Right ventricle myocardium inferior (tissue), 1 donor: ENCODE data around the gene SERPINA3. TPM values are rescaled to one million over a fixed set of nuclear protein-coding genes. Genes with fewer than 3 reads are reported as not detected.
A peak's percentile ranks its signal among the peaks of the same experiment; 100 is the strongest.
"Not testable (repeated sequence)": the region's sequence is repeated elsewhere in the genome, so short reads cannot be mapped to it uniquely, and the experiment has no call there.

Experiments used
- ATAC-seq: fragments of 200-7000 bp; cut with Tn5 transposase; one replicate; pipeline ENCODE4 v1.9.1; 2020; ENCODE audit warnings: mild to moderate bottlenecking, moderate library complexity
- DNase-seq: peaks from one replicate; pipeline ENCODE4 v3.0.0; 2021; ENCODE audit errors: missing footprints
- intact Hi-C: fragments of 100-400 bp; cut with DNase I; formaldehyde crosslinking; loops from one replicate; pipeline ENCODE4 v1.11.0; 2022
- total RNA-seq: library from RNA; stranded (reverse); fragmentation: NEBNext Ultra II Directional; extraction: Animal tissue kit (Norgen Biotek cat#: 25700); gene quantifications from one replicate; pipeline ENCODE4 v1.2.1, GENCODE V29; 2021
- donor health status: DM: no; HTN: yes; CAD: no; lungs with severe emphysema.

SERPINA3 gene
- total RNA-seq, 1 donor from 2014 or later, result 112 TPM

DNA sequence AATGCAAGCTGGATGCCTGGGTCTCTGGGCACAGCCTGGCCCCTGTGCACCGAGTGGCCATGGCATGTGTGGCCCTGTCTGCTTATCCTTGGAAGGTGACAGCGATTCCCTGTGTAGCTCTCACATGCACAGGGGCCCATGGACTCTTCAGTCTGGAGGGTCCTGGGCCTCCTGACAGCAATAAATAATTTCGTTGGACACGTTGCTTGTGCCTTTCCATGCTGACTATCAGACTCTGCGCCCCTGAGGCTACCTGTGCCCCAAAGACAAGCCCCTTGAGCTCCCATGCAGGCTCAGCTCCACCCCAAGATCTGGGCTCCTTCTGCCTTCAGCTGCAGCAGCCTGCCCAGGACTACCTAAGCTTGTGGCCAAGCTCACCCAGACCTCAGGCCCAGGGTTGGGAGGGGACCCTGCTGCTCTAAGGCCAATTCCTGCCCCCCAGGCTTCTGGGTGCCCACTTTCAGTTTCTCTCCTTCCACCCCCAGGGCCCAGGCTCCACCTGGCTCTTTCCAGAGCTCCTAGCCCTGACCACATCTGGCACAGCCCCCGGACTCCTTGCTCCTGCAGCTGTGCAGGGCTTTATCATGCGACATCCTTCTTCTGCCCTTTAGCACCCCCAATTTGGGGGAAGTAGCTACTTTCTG is 11.8 kb downstream of the SERPINA3 start:
- DNase-seq (no peak), ATAC-seq (no peak)
- intact Hi-C loops, result no loop called here

DNA sequence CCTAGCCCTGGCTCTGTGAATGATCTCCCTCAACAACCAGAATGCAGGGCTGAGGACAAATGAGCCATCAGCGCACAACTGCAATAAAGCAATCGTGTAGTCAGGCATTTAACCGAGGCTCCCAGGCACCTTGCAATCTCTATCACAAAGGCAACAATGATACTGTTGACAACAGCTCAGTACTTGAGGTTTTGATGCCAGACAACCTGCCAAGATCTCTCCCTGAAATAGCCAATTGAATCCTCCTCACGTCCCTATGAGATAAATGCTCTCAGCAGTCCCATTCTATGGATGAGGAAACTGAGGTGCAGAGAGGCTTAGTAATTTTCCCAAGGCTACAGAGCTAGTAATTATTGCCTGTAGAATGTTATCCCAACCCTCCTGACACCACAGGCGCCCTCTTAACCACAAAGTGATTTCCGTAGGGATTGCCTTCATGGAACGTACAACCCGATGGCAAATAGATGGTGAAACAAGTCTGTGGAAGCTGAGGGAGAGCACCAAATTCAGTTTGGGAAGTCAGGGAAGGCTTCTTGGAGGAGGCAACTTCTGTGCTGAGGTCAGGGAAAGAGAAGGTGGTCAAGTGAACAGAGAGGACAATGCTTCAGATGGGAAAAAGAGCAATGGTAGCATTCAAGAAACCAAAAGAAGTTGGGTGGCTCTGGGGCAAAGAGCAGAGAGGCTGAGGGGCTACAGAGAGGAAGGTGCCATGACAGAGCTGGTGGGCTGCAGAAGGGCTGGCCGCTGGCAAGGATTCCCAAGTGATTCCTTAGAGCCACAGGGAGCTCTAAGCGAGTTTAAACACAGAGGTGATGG is 12.6 kb downstream of the SERPINA3 start:
- DNase-seq, result no peak
- ATAC-seq, result no peak
- intact Hi-C loops, result no loop called here

DNA sequence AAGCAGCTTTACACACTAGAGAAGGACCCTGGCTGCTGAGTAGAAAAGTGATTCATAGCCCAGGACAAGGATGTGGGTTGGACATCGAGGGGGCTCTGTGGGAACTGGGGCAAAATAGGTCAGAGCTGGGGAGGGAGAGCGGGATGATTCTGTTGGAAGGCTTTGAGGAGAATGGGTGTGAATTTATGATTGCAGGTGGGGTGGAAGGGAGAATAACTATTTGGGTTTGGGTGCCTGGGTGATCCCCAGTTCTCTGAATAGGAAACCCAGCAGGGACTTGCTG is 13.1 kb downstream of the SERPINA3 start:
- ATAC-seq (no peak), DNase-seq (no peak)
- intact Hi-C loops, result no loop called here

DNA sequence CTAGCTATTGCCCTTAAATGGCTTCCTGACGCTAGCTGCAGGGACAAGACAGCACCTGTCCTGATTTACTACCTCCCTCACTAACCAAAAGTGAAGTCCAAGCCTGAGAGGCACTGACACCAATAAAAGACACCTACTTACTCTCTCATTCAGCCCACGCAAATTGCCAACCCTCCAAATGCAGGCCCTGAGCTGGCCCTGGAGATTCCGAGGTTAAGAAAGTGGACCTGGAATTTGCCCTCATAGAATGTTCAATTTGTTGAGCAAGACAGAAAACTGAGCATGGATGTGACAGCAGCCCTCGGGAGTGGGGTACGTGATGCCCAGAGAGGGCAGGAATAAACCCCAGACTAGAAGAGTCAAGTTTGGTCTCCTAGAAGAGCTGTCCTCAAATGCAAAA is 16.4 kb downstream of the SERPINA3 start:
- ATAC-seq (no peak), DNase-seq (no peak)
- intact Hi-C loops, result no loop called here

GRCh38 chr14:94630396-94630795 is 18.2 kb downstream of the SERPINA3 start:
- intact Hi-C loops, result no loop called here
- DNase-seq (no peak), ATAC-seq (no peak)

- ATAC-seq (no peak), DNase-seq (no peak)
- intact Hi-C loops, result no loop called here
Observed at GRCh38 chr14:94631050-94631449, 18.9 kb downstream of the SERPINA3 start.

DNA sequence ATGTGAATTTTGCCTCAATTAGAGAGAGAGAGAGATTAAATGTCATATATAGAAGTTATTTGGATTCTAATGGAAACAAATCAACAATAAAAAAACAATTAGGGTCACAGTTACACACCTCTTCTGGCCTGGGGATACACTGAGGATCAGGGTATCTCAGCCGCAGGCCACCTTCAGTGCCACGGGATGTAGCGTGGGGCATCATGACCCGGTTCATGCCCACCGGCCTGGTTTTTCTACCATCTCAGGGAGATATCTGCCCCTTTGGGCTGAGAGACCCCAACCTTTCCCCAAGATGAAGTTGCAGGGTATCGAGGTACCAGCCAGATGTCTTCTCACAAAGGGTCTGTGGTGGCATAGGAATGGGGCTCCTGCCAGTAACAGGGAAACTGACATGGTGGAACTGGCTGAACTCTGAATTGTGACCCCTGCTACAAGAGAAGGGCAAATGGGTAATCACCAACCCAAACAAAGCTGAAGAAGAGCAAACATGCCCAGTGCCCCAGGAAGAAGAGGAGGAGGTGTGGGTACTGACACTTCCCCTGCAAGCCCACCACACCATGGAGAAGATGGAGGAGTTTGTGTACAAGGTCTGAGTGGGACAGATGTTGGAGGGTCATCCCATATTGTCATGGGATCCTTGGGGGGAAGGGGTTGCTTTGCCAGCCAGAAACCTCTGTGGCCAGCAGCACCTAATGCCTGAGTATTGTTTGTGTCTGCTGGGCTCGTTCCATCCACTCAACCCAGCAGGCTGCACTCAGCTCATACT is 19.5 kb downstream of the SERPINA3 start:
- DNase-seq, result no peak
- intact Hi-C loops, result no loop called here
- no peak for ATAC-seq

DNA sequence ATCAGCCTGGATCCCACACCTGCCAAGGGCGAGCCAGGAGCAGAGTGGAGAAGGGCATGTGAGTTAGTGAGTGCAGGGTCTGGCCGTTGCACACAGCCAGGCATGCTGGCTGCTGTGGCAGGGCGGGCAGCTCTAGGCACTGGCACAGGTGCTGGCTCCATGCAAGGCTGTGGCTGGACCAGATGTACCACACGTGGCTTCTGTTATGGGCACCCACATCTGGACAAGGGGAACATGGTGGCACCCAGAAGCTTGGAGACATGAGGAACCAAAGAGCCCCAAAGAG is 20.1 kb downstream of the SERPINA3 start:
- ATAC-seq, result no peak
- DNase-seq, result no peak
- intact Hi-C loops, result no loop called here

DNA sequence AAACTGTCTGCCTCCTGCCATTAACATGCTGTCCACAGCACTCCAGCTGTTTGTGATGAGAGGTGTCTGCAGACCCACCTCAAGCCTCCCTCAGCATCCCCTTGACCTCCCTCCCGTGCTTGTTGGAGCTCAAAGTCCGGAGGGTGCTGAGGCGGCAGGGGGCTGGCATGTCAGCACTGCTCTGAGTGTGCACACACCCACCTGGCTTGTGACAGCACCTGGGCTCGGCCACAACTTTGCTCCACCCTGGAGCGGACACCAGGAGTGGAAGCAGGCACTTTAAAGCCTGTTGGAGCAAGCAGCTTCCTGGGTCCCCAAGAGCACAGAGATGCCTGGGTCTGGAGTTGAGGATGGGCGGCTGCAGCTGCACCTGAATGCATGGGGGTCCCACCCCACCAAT is 20.9 kb downstream of the SERPINA3 start:
- intact Hi-C loops, result no loop called here
- ATAC-seq (peak; percentile 10), DNase-seq (no peak)

- no peak for DNase-seq
- intact Hi-C loops, result no loop called here
- no peak for ATAC-seq
Observed at GRCh38 chr14:94635154-94635553, 23.0 kb downstream of the SERPINA3 start.

GRCh38 chr14:94636744-94637412 is 24.7 kb downstream of the SERPINA3 start:
- ATAC-seq, result no peak
- no peak for DNase-seq
- intact Hi-C loops, result no loop called here

DNA sequence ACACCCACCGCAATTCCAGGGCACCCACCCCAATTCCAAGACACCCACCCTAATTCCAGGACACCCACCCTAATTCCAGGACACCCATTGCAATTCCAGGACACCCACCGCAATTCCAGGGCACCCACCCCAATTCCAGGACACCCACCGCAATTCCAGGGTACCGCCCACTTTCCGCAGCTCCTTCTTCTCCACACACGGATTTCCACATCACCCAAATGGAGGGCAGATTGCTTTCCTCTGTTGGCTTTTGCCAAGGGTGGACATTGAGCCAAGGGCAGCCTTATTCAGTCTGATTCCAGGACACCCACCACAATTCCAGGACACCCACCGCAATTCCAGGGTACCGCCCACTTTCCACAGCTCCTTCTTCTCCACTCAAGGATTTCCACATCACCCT is 25.6 kb downstream of the SERPINA3 start:
- intact Hi-C loops, ATAC-seq, DNase-seq: not testable (repeated sequence)

GRCh38 chr14:94638339-94638738 is 26.1 kb downstream of the SERPINA3 start:
- intact Hi-C loops, result no loop called here
- no peak for ATAC-seq

DNA sequence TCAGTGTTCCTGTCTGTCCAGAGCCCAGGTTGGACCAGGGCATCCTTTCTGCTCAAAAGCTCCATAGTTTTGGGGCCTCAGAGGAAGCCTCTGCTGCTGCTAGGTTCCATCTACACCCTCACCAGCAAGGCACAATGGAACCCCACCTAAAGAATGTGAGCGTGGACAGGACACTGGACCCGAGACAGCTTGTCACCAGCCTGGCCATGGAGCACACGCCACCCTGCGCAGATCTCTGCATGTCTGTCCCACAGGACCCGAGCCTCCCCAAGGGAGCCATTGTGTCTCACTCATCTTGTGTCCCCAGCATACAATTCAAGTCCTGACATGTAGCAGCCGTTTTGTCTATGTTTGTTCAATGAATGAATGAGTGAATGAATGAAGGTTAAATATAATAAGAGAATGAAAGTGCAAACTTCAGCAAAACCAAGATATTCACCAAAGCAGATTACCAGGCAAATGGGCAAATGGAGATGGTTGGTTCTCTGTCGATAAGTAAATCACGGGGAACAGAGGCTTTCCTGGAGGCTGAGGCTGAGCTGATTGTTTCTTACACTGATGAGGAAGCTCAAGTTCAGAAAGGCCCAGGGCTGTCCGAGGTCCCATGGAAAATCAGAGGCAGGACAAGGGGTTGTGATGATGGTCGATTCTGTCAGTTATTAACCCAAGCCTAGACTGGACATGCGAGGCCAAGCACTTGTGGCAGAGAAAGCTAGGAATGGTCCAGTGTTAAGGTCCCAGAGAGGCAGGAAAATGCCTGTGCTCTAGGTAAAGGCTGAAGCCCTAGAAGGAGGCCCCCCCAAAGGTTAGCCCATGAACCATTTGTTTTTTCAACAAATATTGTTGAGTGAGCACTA is 27.0 kb downstream of the SERPINA3 start:
- DNase-seq (no peak), ATAC-seq (no peak)
- intact Hi-C loops, result no loop called here

More at GRCh38 chr14:94638339-94638738, 26.1 kb downstream of the SERPINA3 start:
- no peak for DNase-seq

GRCh38 chr14:94640721-94641631 is 28.8 kb downstream of the SERPINA3 start:
- no peak for ATAC-seq
- no peak for DNase-seq

DNA sequence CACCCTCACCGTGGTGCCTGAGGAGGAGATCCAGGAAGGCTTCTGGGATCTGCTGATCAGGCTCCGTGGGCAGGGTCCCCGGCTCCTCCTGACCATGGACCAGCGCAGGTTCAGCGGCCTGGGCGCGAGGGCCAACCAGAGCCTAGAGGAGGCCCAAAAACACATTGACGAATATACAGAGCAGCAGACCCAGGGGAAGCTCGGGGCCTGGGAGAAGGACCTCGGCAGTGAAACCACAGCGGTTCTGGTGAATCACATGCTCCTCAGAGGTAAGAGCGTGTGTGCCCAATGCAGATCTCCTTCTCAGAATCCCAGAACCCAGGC is 29.4 kb downstream of the SERPINA3 start:
- DNase-seq (no peak), ATAC-seq (no peak)
- intact Hi-C loops, result no loop called here

More at GRCh38 chr14:94640721-94641631, 28.8 kb downstream of the SERPINA3 start:
- intact Hi-C loops, result no loop called here

DNA sequence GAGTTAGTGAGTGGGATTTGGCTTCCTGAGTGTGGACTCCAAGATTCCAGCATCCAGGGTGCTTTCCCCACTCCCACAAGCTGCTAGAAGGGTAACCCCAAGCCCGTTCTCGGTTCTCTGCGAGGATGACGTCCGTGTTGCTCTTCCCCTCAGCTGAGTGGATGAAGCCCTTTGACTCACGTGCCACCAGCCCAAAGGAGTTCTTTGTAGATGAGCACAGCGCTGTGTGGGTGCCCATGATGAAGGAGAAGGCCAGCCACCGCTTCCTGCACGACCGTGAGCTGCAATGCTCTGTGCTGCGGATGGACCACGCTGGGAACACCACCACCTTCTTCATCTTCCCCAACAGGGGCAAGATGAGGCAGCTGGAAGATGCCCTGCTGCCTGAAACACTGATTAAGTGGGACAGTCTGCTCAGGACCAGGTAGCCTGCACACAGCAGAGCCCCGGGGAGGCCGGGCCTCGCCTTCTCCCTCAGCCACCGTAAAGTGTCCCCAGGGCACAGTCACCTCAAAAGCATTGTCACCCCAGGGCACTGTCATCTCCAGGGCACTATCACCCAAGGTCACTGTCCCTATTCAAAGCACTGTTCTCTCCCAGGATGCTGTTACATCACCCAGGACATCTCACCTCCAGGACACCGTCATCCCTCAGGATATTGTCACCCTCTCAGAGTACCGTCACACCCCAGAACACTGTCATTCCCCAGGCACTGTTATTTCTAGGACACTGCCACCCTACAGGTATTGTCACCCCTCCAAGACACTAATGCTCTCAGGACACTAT is 31.3 kb downstream of the SERPINA3 start:
- intact Hi-C loops, result no loop called here
- no peak for DNase-seq
- no peak for ATAC-seq
